HepG2 (cell line): ENCODE results near the gene ACAN. TPM values are rescaled to one million over a fixed set of nuclear protein-coding genes. Genes with fewer than 3 reads are reported as not detected.

Experiments
- CHCHD3 ChIP-seq: sonication (generic); formaldehyde crosslinking; IDR thresholded peaks from 2 replicates; pipeline ENCODE4 v1.8.0; 2022; ENCODE audit warnings: mild to moderate bottlenecking, missing genetic modification reagents, moderate library complexity
- CTCF ChIP-seq: sonication (generic); formaldehyde crosslinking; IDR thresholded peaks from 2 replicates; pipeline ENCODE4 v1.5.0; 2020; ENCODE audit warnings: mild to moderate bottlenecking, missing genetic modification reagents, moderate library complexity
- ELK4 ChIP-seq: sonication (generic); formaldehyde crosslinking; IDR thresholded peaks from 2 replicates; pipeline ENCODE4 v1.9.0; 2021; ENCODE audit warnings: missing genetic modification reagents, borderline replicate concordance
- FOXP4 ChIP-seq: sonication (generic); formaldehyde crosslinking; IDR thresholded peaks from 2 replicates; pipeline ENCODE4 v1.4.0; 2020; ENCODE audit warnings: missing genetic modification reagents
- IRF2 ChIP-seq: IDR thresholded peaks from 2 replicates; pipeline ENCODE4 v1.6.1; 2018; ENCODE audit warnings: missing genetic modification reagents, missing compliant biosample characterization
- PRPF4 ChIP-seq: fragments of 200-400 bp; formaldehyde crosslinking; IDR thresholded peaks from 2 replicates; pipeline ENCODE4 v1.6.1; 2016; ENCODE audit warnings: low read length, low read depth; ENCODE audit not compliant: poor library complexity, severe bottlenecking
- RAD21 ChIP-seq: fragments of 450-650 bp; formaldehyde crosslinking; IDR thresholded peaks from 2 replicates; pipeline ENCODE4 v1.5.0; 2020; ENCODE audit warnings: mild to moderate bottlenecking
- TFDP1 ChIP-seq: IDR thresholded peaks from 2 replicates; pipeline ENCODE4 v1.6.1; 2016; ENCODE audit warnings: missing compliant biosample characterization, missing genetic modification reagents, borderline replicate concordance
- ZBTB14 ChIP-seq: sonication (generic); formaldehyde crosslinking; IDR thresholded peaks from 2 replicates; pipeline ENCODE4 v1.4.0; 2020; ENCODE audit warnings: missing genetic modification reagents
- ZNF263 ChIP-seq: sonication (generic); formaldehyde crosslinking; IDR thresholded peaks from 2 replicates; pipeline ENCODE4 v1.4.0; 2020; ENCODE audit warnings: missing genetic modification reagents
- polyA plus RNA-seq, 8 experiments: library from polyadenylated mRNA; depleted of rRNA in 3 of 8; stranded (reverse) in 7 of 8; unstranded in 1 of 8; fragments of >200 nt; fragmentation: Illumina TruSeq in 4 of 8; extraction: Trizol in 4 of 8; gene quantifications; 2 replicates each; pipeline versions ENCODE4 v1.2.1 to v1.2.3, GENCODE V29; 2011 to 2016; ENCODE audit warnings: low read depth in 4 of 8, missing spikeins in 1 of 8, mixed read lengths in 1 of 8; ENCODE audit not compliant: insufficient read depth in 1 of 8
- total RNA-seq, 5 experiments: library from RNA; depleted of rRNA; stranded (reverse); fragments of >200 nt; fragmentation: Illumina TruSeq; extraction: Trizol; gene quantifications; 2 replicates each; pipeline ENCODE4 v1.2.3, GENCODE V29; 2016; ENCODE audit warnings: low read depth in 1 of 5

ACAN gene
- total and polyA plus RNA-seq, 2 of the 13 experiments (the other 11 are each of a cell fraction or from before 2014, with no cell fraction given) = not detected

GRCh38 chr15:88834211-88834812, 31.1 kb downstream of the ACAN start (continued):
- TF ChIP-seq CTCF (peak; percentile 86), PRPF4 (no peak), ELK4 (no peak), TFDP1 (CRISPR knock-in tag) (no peak), FOXP4 (CRISPR knock-in tag) (no peak), RAD21 (CRISPR knock-in tag) (peak; percentile 75), IRF2 (CRISPR knock-in tag) (no peak), CHCHD3 (CRISPR knock-in tag) (no peak), ZBTB14 (CRISPR knock-in tag) (no peak), ZNF263 (peak; percentile 64)
